ENCODE data around the gene ANKDD1B.
"Not testable (repeated sequence)": the region's sequence is repeated elsewhere in the genome, so short reads cannot be mapped to it uniquely, and the experiment has no call there.

The ANKDD1B gene

GRCh38 chr5:75611311-75612225 lies at the start of gene ANKDD1B:
Gene ANKDD1B (plus strand): TSS chr5:75611453. CDS start chr5:75611635, 182 bp downstream.
- no peak for DNase-seq

DNA sequence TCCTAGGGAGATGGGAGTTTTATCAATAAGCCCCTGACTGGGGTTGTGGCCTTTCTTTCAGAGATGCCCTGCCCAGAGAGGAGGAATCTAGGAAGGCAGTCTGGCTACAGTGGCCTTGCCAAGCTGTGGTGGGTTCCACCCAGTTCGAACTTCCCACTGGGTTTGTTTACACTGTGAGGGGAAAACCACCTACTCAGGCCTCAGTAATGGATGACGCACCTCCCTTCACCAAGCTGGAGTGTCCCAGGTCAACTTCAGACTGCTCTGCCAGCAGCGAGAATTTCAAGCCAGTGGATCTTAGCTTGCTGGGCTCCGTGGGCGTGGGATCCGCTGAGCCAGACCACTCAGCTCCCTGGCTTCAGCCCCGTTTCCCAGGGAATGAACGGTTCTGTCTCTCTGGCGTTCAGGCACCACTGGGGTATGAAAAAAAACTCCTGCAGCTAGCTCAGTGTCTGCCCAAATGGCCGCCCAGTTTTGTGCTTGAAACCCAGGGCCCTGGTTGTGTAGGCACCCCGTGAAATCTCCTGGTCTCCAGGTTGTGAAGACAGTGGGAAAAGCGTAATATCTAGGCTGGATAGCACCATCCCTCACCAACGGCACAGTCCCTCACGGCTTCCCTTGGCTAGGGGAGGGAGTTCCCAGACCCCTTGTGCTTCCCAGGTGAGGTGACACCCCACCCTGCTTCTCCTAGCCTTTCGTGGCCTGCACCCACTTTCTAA lies 45.1 kb upstream of the ANKDD1B start:
- not testable (repeated sequence) for DNase-seq

DNA sequence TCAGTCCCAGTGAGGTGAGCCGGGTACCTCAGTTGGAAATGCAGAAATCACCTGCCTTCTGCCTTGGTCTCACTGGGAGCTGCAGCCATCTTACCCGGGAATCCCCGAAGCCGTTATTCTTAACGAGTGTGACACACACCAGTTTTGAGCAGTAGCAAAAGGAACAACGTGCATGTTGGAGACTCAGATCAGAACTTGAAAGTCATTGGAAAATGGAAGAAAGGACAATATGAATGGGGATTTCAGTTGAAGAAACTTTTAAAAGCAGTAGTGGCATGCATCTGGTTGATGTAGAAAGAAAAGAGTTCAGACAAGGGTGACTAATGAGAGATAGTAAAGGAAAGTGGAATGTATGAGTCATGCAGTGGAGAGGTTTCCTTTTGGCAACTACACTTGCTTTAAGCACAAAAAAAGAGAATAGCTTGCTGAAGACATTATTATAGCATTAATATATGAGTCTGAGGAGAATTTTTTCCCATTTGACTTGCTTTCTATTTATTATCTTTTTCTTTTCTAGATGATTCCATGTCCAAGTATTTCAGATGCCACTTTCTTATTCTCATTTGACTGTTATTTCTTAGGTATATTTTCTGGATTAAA lies 44.4 kb upstream of the ANKDD1B start:
- no peak for DNase-seq

GRCh38 chr5:75567710-75568109 lies 43.5 kb upstream of the ANKDD1B start:
- no peak for DNase-seq

GRCh38 chr5:75568202-75568601 lies 43.1 kb upstream of the ANKDD1B start:
- DNase-seq: no peak

DNA sequence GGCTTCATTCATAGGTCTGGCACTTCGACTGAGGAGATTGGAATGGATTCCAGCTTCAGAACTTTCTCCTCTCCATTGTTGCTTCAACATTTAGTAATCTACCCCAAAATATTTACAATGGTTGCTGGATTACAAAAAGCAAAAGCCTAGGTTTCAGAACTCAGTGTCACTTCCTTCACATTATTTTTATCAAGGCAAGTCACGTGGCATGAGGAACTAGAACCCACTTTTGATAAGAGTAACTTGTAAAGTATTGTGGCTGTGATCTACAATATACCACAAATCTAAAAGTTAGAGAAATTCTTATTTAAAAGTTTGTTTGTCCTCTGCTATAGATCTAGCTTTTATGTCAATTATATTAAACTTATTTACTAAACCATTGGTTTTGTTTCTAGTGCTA lies 39.7 kb upstream of the ANKDD1B start:
- no peak for DNase-seq

GRCh38 chr5:75574791-75575190 lies 36.5 kb upstream of the ANKDD1B start:
- no peak for DNase-seq

- not testable (repeated sequence) for DNase-seq
These were observed 33.0 kb upstream of the ANKDD1B start for GRCh38 chr5:75578280-75578679.

GRCh38 chr5:75584641-75585040 lies 26.6 kb upstream of the ANKDD1B start:
- no peak for DNase-seq

DNA sequence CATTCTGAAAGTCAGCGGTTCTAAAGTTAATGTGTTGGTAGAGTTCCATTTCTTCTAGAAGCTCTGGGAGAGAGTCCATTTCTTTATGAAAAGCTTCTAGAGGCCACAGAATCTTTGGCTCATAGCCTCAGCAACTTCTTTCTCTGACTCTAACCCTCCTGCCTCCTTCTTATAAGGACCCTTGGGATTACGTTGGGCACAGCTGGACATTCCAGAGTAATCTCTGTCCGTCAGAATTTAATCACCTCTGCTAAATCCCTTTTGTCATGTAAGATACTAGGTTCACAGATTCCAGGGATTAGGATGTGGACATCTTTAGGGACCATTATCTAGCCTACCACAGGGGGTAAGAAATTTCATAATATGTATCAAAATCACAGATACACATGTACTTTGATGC lies 22.6 kb upstream of the ANKDD1B start:
- DNase-seq: no peak

DNA sequence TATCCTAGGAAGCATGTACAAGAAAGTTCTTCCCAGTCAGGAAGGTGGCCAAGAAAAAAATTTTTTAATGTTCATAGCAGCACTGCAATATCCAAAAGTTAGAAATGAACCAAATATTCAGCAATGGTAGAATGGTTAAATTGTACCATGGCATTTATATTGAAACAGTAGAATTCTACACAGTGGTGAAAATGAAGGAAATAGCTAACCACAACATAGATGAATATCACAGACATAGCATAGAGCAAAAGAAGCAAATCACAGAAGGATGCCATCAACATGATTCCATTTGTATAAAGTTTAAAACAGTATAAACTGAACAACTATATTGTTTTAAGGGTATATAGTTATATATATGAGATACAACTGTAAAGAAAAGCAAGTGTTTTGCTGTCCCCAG lies 10.7 kb upstream of the ANKDD1B start:
- DNase-seq: no peak

DNA sequence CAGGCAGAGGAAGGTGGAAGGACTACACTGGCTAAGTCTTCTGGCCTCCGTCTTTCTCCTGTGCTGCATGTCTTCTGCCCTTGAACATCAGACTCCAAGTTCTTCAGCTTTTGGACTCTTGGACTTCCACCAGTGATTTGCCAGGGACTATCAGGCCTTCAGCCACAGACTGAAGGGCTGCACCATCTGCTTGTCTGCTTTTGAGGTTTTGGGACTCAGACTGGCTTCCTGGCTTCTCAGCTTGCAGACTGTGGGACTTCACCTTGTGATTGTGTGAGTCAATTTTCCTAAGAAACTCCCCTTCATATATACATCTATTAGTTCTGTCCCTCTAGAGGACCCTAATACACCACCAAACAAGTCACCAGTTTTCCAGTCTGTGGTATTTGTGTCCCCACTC lies 9.7 kb upstream of the ANKDD1B start:
- DNase-seq: no peak

GRCh38 chr5:75601996-75602395 lies 9.3 kb upstream of the ANKDD1B start:
- DNase-seq: no peak

DNA sequence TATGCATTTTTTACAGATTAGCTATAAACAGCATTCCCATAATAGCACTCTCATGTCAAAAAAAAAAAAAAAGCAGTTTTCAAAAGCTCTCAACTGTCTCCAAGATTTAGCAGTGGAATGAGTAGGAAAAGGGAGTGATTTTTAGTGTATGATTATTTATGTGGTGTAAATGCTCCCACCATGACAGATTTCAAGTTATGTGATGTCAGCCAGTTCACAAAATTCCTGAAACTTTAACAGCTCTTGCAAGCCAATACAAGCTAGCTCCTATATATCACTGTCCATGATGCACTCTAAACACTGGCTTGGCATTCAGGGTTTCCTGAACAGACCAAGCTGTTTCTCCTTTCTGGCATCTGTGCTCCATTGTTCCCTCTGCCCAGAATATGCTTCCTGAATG lies 7.9 kb upstream of the ANKDD1B start:
- no peak for DNase-seq

DNA sequence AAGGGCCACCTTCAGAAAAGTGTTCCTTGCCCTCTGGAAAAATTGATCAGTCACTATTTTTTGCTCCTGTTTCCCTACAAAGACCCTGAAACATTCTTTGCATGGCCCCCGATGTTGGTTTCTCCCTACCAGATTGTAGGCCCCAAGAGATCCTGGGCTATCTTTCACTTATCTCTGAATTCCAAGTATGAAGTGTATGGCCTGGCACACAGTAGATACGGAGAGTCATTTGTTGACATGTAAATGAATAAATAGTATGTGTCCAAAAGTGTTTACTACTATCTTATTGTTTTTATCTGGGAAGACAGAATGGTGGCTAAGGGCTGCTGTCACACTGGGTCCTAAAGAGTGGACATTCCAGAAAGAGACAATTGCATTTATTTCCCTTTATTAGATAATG lies 7.4 kb upstream of the ANKDD1B start:
- DNase-seq: no peak

DNA sequence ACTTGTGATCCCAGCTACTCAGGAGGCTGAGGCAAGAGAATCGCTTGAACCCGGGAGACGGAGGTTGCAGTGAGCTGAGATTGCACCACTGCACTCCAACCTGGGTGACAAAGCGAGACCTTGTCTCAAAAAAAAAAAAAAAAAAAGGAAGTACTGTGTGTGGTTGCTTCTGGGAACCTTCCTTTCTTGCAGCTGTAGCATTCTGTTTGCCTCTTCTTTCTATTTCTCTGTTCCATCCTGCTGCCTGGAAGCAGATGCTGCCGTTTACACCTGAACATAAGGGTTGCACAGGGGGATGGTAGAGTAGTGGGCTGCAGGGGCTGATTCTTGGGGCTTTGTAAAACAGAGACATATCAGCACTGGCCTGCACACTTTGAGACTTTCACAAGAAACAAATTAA lies 3.9 kb upstream of the ANKDD1B start:
- DNase-seq: not testable (repeated sequence)

- DNase-seq: no peak
These were observed 2.4 kb upstream of the ANKDD1B start for GRCh38 chr5:75608870-75609269.

DNA sequence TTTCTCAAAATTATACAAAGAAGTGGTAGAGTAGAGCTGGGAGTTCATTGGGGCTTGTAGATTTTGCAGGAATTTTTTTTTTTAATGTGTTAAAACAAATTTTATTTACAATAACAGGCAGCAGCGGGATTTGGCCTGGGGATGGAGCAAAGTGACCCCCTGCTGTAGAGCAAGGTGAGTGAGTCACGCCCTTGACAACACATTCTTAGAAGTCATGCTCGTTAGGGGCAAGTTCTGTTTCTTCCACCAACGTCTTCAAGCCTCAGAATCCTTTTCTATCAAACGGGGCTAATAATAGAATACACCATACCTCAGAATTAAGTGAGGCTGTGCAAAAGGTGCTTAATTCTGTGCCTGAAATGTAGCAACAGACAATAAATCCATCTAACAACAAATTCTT lies 1.1 kb upstream of the ANKDD1B start:
- DNase-seq: no peak

GRCh38 chr5:75610859-75611310 lies 368 bp upstream of the ANKDD1B start:
- not testable (repeated sequence) for DNase-seq

GRCh38 chr5:75612226-75612569 lies 945 bp downstream of the ANKDD1B start:
- no peak for DNase-seq

- no peak for DNase-seq
These were observed 1.6 kb downstream of the ANKDD1B start for GRCh38 chr5:75612901-75613300.

DNA sequence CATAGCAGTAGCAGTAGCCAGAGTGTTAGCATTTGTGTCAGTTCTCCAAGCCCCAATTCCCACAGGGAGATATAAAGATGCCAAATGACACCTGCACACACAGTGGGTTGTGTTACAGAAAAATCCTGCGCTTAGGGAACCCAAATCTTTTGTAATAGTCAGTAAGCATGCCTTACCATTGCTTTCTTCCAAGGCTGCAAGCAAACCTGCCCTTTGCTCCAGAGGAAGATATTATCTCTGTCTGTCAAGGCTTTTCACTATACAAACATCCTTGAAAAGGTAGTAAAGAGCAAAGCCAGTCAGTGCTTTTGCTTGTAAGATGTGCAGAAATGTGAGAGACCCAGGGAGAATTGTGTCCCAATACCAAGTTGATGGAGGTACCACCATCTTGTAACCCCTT lies 2.9 kb downstream of the ANKDD1B start:
- no peak for DNase-seq

DNA sequence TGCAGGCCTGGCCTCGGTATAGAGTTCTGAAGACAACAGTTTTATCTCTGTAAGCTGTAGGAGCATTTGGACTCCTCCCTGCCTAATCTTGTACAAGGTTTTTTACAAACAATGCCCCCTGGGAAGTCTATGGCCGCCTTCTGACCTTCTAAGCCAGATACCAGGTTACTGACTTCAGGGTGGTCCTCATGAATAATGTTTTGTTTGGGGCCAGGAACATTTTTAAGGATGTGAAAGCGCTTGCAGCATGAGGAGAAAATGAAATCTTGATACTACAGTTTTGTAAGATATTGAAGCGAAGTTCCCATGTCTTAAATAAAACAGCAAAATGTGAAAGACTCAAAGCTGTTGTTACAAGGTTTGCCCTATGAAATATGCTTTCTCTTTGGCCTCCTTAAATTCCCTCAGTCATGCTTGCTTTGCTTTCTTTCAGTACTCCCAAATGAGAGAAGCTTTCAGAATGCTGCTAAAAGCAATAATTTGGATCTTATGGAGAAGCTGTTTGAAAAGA lies 5.2 kb downstream of the ANKDD1B start:
- no peak for DNase-seq
